Astrocyte (in vitro differentiated cells and primary cell): ENCODE measurements around the gene CACNA1H. TPM values are rescaled to one million over a fixed set of nuclear protein-coding genes. Genes with fewer than 3 reads are reported as not detected.

Source experiments
- DNase-seq: peaks from one replicate; pipeline ENCODE4 v3.0.0-alpha.2; 2010; ENCODE audit warnings: low read depth
- FAIRE-seq: peaks from 2 replicates; lab custom pipeline; 2011; peaks lifted over from hg19 to GRCh38; lab: Jason Lieb, UNC
- H2AFZ ChIP-seq: 2 replicates; pipeline ENCODE4 v1.6.0; 2012; ENCODE audit warnings: low read depth, low read length, inconsistent platforms
- H3K27ac ChIP-seq: 2 replicates; pipeline ENCODE4 v1.5.1; 2011; ENCODE audit warnings: low read depth, low read length, inconsistent platforms
- H3K27me3 ChIP-seq: 2 replicates; pipeline ENCODE4 v1.6.0; 2011; ENCODE audit warnings: low read length, inconsistent platforms; ENCODE audit not compliant: insufficient read depth
- H3K36me3 ChIP-seq: 2 replicates; pipeline ENCODE4 v1.5.1; 2011; ENCODE audit warnings: low read length, inconsistent platforms; ENCODE audit not compliant: insufficient read depth
- H3K4me1 ChIP-seq: 2 replicates; pipeline ENCODE4 v1.5.1; 2011; ENCODE audit warnings: low read length, inconsistent platforms; ENCODE audit not compliant: insufficient read depth
- H3K4me2 ChIP-seq: 2 replicates; pipeline ENCODE4 v1.6.0; 2012; ENCODE audit warnings: low read length, inconsistent platforms
- H3K4me3 ChIP-seq: 2 replicates; pipeline ENCODE4 v1.5.1; 2011; ENCODE audit warnings: low read depth, mild to moderate bottlenecking, low read length, inconsistent platforms; ENCODE audit not compliant: insufficient read depth
- H3K79me2 ChIP-seq: 2 replicates; pipeline ENCODE4 v1.6.0; 2012; ENCODE audit warnings: mild to moderate bottlenecking, low read length, inconsistent platforms; ENCODE audit not compliant: insufficient read depth
- H3K9ac ChIP-seq: 2 replicates; pipeline ENCODE4 v1.6.0; 2012; ENCODE audit warnings: mild to moderate bottlenecking, low read length, inconsistent platforms
- H3K9me3 ChIP-seq: 2 replicates; pipeline ENCODE4 v1.5.1; 2012; ENCODE audit warnings: low read depth, mild to moderate bottlenecking, low read length, inconsistent platforms; ENCODE audit not compliant: insufficient read depth
- H4K20me1 ChIP-seq: 2 replicates; pipeline ENCODE4 v1.6.0; 2012; ENCODE audit warnings: low read length, inconsistent platforms; ENCODE audit not compliant: insufficient read depth
- H3K27ac Mint-ChIP-seq: one replicate; pipeline ENCODE4 v1.8.0; 2021; ENCODE audit warnings: mild to moderate bottlenecking, mixed read lengths; ENCODE audit not compliant: unreplicated experiment
- H3K27me3 Mint-ChIP-seq: one replicate; pipeline ENCODE4 v1.8.0; 2021; ENCODE audit warnings: low read depth, mixed read lengths; ENCODE audit not compliant: unreplicated experiment
- H3K36me3 Mint-ChIP-seq: one replicate; pipeline ENCODE4 v1.8.0; 2021; ENCODE audit warnings: low read depth, mixed read lengths; ENCODE audit not compliant: unreplicated experiment
- H3K4me1 Mint-ChIP-seq: one replicate; pipeline ENCODE4 v1.8.0; 2021; ENCODE audit warnings: low read depth, mixed read lengths; ENCODE audit not compliant: unreplicated experiment
- H3K4me3 Mint-ChIP-seq: one replicate; pipeline ENCODE4 v1.8.0; 2021; ENCODE audit warnings: mild to moderate bottlenecking, moderate library complexity, mixed read lengths; ENCODE audit not compliant: unreplicated experiment
- H3K9me3 Mint-ChIP-seq: one replicate; pipeline ENCODE4 v1.8.0; 2021; ENCODE audit warnings: mild to moderate bottlenecking, mixed read lengths; ENCODE audit not compliant: unreplicated experiment
- EZH2 ChIP-seq: IDR thresholded peaks from 2 replicates; pipeline ENCODE4 v1.6.1; 2012; ENCODE audit warnings: mild to moderate bottlenecking, low read length, inconsistent platforms; ENCODE audit not compliant: insufficient read depth
- total RNA-seq: library from RNA; stranded (reverse); gene quantifications from 2 replicates; pipeline ENCODE4 v1.2.1, GENCODE V29; 2021
- TF ChIP-seq, protein P1 (sequence below): IDR thresholded peaks from 2 replicates; pipeline ENCODE4 v1.5.1; 2011; ENCODE audit warnings: low read depth, mild to moderate bottlenecking, inconsistent platforms, low read length, moderate library complexity; ENCODE audit not compliant: insufficient read depth

Gene CACNA1H
- total RNA-seq, 1 donor from 2014 or later: 21.7 TPM

DNA sequence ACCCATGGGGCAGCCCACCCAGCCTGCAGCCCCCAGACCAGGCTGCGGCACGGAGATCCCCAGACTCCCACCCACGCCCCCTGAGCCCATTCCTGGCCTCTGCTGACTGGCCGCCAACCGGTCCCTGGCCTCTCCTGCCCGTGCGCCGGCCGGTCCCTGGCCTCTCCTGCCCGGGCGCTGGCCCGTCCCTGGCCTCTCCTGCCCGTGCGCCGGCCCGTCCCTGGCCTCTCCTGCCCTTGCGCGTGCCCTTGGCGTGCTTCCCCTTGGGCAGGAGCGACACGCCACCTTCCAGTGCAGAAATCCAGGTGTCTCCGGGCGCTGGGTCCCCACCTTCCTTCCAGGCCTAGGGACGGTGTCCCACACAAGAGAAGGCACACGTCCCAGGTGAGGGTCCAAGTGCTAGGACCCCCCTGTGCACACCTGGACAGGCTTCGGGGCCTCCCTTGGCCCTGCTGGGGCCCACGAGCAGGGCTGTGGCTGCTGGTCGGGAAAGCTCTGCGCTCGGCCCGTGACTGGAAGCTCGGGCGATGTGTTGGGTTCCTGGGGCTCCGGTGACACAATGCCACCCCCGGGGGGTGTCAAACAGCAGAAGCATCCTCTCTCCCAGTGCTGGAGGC is 21.4 kb upstream of the CACNA1H start:
- Histone ChIP-seq H3K79me2 (no peaks in the 10 kb centered on the region), H3K4me1 (no peaks in the 10 kb centered on the region), H3K27ac (no peak overlapping the region), H3K4me3 (no peak overlapping the region), H3K9me3 (no peaks in the 10 kb centered on the region), H3K27me3 (no peaks in the 10 kb centered on the region), H2AFZ (no peak overlapping the region), H3K4me2 (no peak overlapping the region), H4K20me1 (no peaks in the 10 kb centered on the region), H3K36me3 (no peaks in the 10 kb centered on the region), H3K9ac (no peak overlapping the region)
- peaks cover 18% of the 10 kb centered on the region for H3K27me3 Mint-ChIP-seq
- peaks cover 4% of the 10 kb centered on the region for H3K4me1 Mint-ChIP-seq
- TF ChIP-seq EZH2: no peak
- TF ChIP-seq, protein P1, sequence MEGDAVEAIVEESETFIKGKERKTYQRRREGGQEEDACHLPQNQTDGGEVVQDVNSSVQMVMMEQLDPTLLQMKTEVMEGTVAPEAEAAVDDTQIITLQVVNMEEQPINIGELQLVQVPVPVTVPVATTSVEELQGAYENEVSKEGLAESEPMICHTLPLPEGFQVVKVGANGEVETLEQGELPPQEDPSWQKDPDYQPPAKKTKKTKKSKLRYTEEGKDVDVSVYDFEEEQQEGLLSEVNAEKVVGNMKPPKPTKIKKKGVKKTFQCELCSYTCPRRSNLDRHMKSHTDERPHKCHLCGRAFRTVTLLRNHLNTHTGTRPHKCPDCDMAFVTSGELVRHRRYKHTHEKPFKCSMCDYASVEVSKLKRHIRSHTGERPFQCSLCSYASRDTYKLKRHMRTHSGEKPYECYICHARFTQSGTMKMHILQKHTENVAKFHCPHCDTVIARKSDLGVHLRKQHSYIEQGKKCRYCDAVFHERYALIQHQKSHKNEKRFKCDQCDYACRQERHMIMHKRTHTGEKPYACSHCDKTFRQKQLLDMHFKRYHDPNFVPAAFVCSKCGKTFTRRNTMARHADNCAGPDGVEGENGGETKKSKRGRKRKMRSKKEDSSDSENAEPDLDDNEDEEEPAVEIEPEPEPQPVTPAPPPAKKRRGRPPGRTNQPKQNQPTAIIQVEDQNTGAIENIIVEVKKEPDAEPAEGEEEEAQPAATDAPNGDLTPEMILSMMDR: no peak
- DNase-seq: no peak
- H3K9me3 Mint-ChIP-seq: no peaks in the 10 kb centered on the region
- no peaks in the 10 kb centered on the region for H3K36me3 Mint-ChIP-seq
- FAIRE-seq: no peak
- no peak overlapping the region for H3K4me3 Mint-ChIP-seq
- no peak overlapping the region for H3K27ac Mint-ChIP-seq

DNA sequence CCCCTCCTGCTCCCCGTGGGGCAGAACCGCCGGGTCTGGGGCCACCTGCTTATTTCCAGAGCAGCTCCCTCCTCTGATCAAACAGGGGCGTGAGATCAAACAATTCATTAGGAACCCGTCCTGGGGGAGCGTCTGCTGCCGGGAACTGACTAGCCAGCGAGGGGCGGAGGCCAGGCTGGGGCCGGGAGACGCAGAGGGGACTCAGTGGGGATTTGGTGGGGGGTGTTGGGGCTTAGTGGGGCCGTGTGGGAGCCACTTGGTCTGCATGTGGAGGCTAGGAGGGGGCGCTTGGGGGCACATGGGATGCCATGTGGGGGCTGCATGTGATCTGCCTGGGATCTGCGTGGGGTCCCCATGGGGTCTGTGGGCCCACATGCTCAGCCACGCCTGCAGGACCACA is 20.5 kb upstream of the CACNA1H start:
- Mint-ChIP-seq H3K9me3 (no peaks in the 10 kb centered on the region), H3K4me1 (peaks cover 4% of the 10 kb centered on the region), H3K4me3 (no peak overlapping the region), H3K27me3 (peaks cover 13% of the 10 kb centered on the region), H3K27ac (no peak overlapping the region), H3K36me3 (no peaks in the 10 kb centered on the region)
- Histone ChIP-seq H3K4me3 (no peak overlapping the region), H3K79me2 (no peaks in the 10 kb centered on the region), H3K27me3 (no peaks in the 10 kb centered on the region), H3K36me3 (no peaks in the 10 kb centered on the region), H3K9me3 (no peaks in the 10 kb centered on the region), H2AFZ (no peak overlapping the region), H3K4me1 (no peaks in the 10 kb centered on the region), H4K20me1 (no peaks in the 10 kb centered on the region), H3K27ac (no peak overlapping the region), H3K9ac (no peak overlapping the region), H3K4me2 (no peak overlapping the region)
- no peak for TF ChIP-seq EZH2
- TF ChIP-seq, protein P1: no peak
- FAIRE-seq (no peak), DNase-seq (no peak)

DNA sequence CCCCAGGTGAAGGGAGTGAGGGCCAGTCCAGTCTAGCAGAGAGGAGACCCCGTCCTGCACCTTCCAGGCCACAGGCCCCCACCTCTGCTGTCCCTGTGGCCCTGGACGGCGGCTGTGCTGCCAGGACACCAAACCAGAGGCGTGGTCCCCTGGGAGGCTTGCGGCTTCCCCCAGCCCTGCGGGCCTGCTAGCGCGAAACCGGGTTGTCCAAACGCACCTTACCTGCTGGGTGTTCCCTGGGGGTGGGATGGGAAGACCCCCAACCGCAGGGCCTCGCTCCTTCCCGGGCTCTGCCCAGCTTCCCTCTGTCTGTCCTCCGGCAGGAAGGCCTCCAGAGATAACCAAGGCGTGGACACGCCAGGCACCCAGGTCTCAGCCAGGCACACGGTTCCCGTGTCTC is 19.6 kb upstream of the CACNA1H start:
- H3K9me3 Mint-ChIP-seq: no peaks in the 10 kb centered on the region
- H3K79me2 ChIP-seq: no peaks in the 10 kb centered on the region

More for the DNA sequence above, 19.6 kb upstream of the CACNA1H start:
- Histone ChIP-seq H3K27ac (no peak overlapping the region), H4K20me1 (no peaks in the 10 kb centered on the region), H2AFZ (no peak overlapping the region), H3K9ac (no peak overlapping the region), H3K4me2 (no peak overlapping the region), H3K27me3 (no peaks in the 10 kb centered on the region), H3K4me1 (no peaks in the 10 kb centered on the region), H3K36me3 (no peaks in the 10 kb centered on the region), H3K4me3 (no peak overlapping the region), H3K9me3 (no peaks in the 10 kb centered on the region)
- Mint-ChIP-seq H3K4me3 (no peak overlapping the region), H3K4me1 (peaks cover 4% of the 10 kb centered on the region), H3K27ac (no peak overlapping the region), H3K36me3 (no peaks in the 10 kb centered on the region), H3K27me3 (peaks cover 13% of the 10 kb centered on the region)
- no peak for TF ChIP-seq EZH2
- TF ChIP-seq, protein P1: no peak
- FAIRE-seq (no peak), DNase-seq (no peak)
